GM10266 (cell line): Measurements from ENCODE around the gene TMEM203.

ENCODE experiments used
- DNase-seq: peaks from one replicate; pipeline ENCODE4 v3.0.0; 2012; ENCODE audit errors: extremely low spot score
- CTCF ChIP-seq: IDR thresholded peaks from 2 replicates; pipeline ENCODE4 v1.5.1; 2012; ENCODE audit warnings: mild to moderate bottlenecking, low read depth; ENCODE audit not compliant: control insufficient read depth, insufficient read depth; ENCODE audit errors: missing control alignments

The TMEM203 gene

GRCh38 chr9:137205126-137206069 lies at the start of gene TMEM203, which contains the start of gene NDOR1:
Gene TMEM203, minus strand, starts transcription at chr9:137205648. Its CDS starts 234 bp downstream, at chr9:137205414.
Gene NDOR1, plus strand, starts transcription at chr9:137205700. Its CDS starts 78 bp downstream, at chr9:137205778.
- DNase-seq: peak; percentile 98
- no peak for TF ChIP-seq CTCF

GRCh38 chr9:137254624-137255447 lies 49.4 kb upstream of the TMEM203 start, which contains the start of gene NELFB:
Gene NELFB, plus strand, starts transcription at chr9:137255327.
- peak; percentile 100 for DNase-seq
- TF ChIP-seq CTCF: no peak

- no peak for DNase-seq
- TF ChIP-seq CTCF: no peak
Measured at GRCh38 chr9:137253717-137254623, 48.5 kb upstream of the TMEM203 start.

- TF ChIP-seq CTCF: no peak
- DNase-seq: no peak
Measured at GRCh38 chr9:137252555-137253506, 47.4 kb upstream of the TMEM203 start.

- no peak for DNase-seq
- TF ChIP-seq CTCF: no peak
Measured at GRCh38 chr9:137251490-137252268, 46.2 kb upstream of the TMEM203 start.
